GM12874 (cell line): ENCODE data around the gene CNN2.
A peak's percentile ranks its signal among the peaks of the same experiment; 100 is the strongest.

ENCODE experiments used
- CTCF ChIP-seq: IDR thresholded peaks from 2 replicates; pipeline ENCODE4 v1.5.1; 2011; ENCODE audit warnings: low read depth, mild to moderate bottlenecking, control low read depth, low read length, moderate library complexity; ENCODE audit not compliant: insufficient read depth

The CNN2 gene

DNA sequence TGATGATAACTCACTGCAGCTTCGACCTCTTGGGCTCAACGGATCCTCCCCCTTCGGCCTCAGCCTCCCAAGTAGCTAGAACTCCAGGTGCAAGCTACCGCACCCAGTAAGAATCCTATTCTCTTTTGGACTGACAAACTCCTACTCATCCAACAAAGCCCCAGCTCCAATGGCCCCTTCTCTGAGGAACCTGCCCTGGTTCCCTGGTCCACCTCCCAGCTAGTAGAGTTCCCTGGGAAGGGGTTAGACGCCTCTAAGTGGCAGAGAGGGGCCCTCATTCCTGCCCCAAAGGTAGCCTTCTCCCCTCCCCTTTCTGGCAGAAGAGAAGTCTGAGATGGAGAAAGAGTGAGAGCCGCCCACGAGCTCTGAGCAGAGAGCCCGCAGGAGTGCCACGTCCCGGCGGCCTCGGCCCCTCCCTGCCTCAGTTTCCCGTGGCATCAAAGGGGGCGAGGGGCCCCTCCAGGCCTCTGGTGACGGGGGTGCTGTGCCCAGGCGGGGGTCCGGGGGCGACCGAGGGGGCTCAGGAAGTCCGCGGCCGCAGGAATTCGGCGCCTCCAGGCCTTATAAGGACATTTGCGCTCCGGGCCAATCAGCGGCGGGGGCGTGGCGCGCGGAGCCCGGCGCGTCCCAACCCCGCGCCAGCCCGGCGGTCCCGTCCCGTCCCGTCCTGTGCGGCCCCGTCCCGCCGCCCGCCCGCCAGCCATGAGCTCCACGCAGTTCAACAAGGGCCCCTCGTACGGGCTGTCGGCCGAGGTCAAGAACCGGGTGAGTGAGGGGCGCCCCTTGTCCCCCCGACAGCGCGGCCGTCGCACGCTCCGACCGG lies at the start of gene CNN2:
CNN2 (plus strand) TSS at position 649 of the 823 bp plus-strand sequence; CDS start at position 703, 54 bp downstream.
- no peak for TF ChIP-seq CTCF

DNA sequence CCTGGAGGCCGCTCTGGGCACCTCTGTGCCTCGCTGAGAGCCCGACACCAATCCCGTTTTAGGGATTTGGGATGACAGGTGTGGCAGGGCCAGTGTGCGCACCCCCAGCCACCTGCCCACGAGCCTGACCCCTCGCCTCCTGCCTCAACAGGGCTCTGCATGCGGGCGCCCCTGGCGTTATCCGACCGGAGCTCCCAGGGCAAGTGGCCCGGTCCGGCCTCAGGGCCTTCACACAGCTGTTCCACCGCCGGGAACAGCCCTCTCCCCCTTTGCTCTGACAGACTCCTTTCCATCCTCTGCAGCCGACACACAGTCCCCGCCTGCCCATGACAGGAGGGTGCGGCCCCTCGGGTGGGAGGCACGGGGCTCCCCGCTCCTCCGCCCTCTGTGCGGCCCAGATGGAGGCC lies 49.3 kb upstream of the CNN2 start:
- TF ChIP-seq CTCF = no peak

DNA sequence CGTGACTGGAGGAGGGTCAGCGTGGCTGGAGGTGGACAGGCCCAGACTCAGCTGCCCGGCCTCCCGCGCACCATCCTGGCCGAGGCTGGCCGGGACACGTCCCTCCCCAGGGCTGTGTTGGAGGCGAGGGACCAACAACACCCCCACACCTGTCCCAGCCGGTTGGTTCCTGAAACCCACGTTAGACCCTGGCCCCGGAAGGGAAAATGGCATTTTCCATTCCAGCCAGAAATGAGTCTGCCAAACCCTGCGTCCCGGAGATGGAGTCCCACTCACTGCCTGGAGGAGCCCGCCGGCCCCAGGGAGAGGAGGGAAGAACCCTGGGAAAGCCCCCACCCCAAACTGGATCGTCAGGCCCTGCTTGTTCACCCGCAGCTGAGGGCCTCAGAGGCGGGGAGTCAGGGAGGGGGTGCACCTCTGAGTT lies 47.1 kb upstream of the CNN2 start:
- TF ChIP-seq CTCF = no peak

DNA sequence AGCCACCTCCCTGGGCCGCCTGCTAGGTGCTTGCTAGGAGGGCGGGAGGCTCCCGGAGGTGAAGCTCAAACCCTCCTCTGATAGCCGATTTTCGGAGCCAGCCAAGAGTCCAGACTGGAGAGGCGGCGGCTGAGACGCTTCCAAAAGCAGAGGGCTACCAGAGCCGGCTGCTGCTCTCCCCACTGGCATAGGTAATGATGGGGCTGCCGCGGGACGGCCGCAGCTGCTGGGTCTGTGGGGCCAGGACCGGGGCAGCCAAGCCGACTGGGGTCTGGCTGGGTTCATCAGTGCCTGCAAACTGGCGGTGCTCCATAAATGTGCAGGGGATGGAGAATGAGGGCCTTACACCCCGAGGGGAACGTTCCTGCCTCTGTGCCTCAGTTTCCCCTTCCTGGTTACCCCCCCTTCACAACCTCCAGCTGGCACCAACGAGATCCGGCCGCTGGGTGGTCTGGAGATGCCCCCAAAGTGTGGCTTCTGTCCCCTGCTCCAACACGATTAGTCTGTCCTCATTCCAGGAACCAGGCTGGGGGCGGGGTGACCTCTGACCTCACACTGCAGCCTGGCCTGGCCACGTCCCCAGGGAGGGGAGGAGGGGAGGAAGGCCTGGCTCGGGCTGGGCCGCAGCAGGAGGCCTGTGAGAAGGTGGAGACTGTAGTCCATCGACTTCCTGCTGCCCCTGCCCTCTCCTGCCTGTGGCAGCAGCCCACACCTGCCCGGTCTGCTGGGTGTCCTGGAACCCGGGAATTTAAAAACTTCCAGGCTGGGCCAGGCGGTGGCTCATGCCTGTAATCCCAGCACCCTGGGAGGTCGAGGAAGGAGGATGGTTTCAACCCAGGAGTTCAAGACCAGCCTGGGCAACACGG lies 46.0 kb upstream of the CNN2 start:
- TF ChIP-seq CTCF = no peak

GRCh38 chr19:982567-983170 lies 43.7 kb upstream of the CNN2 start:
- peak; percentile 94 for TF ChIP-seq CTCF

DNA sequence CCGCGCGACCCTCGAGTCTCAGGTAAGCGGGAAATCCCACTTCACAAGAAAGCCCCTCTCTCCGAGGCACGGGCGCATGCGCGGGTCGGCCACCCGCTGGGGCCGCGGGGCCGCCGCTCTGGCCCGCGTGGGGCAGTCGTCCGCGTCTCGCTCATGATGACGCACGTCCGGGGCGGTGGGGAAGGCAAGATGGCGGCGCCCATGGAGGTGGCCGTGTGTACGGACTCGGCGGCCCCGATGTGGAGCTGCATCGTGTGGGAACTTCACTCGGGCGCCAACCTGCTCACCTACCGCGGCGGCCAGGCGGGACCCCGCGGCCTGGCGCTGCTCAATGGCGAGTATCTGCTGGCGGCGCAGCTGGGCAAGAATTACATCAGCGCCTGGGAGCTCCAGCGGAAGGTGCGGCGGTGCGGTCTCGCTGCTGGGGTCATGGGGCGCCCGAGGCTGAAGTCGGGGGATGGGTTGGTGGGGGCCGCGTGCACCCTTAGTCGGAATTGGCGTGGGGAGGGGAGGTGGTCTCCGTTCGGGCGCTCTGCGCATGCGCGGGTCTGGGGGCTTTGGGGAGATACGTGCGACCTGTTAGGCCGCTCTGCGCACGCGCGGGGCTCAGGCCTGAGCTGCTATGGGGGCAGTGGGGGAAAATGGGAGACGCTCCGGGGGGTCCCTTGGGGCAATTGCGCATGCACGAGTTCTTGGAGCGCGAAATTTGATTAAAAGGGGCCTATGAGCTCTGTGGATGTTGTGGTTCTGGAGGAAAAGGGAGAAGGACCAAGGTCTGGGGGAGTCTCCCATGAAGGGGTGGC lies 42.0 kb upstream of the CNN2 start, which contains the start of gene WDR18:
WDR18 (plus strand) TSS at position 181 of the 803 bp plus-strand sequence; CDS start at position 190, 9 bp downstream.
- 0 out of 2 replicates have a peak, but pooled peaks have one; percentile 10 for TF ChIP-seq CTCF
